ENCODE measurements around the gene COL27A1. TPM values are rescaled to one million over a fixed set of nuclear protein-coding genes. Genes with fewer than 3 reads are reported as not detected.

The COL27A1 gene
- total and polyA plus RNA-seq, 9 of the 15 experiments (the other 6 are each of a cell fraction or from before 2014, with no cell fraction given), result 0.07 TPM; not detected in 8

GRCh38 chr9:114238891-114239875, 83.8 kb downstream of the COL27A1 start (continued):
- no peak for TF ChIP-seq AFF4 (CRISPR knock-in tag; IDR thresholded peaks at IDR 0.05)
- TF ChIP-seq ETS2 (tag; IDR thresholded peaks at IDR 0.05; ENCODE audit: borderline replicate concordance, poor library complexity, severe bottlenecking), result no peak
- no peak for TF ChIP-seq XRCC5 (IDR thresholded peaks at IDR 0.05; ENCODE audit: low read depth, low read length)
- TF ChIP-seq RBM14 (IDR thresholded peaks at IDR 0.05; ENCODE audit: borderline replicate concordance, insufficient read depth, low read depth, low read length), result no peak
- TF ChIP-seq PHF21A (IDR thresholded peaks at IDR 0.05; ENCODE audit: borderline replicate concordance, low read depth), result no peak
- peak; percentile 63; the same call in 1 of the 2 replicates for TF ChIP-seq SMAD4 (CRISPR knock-in tag; conservative IDR thresholded peaks at IDR 0.05)
- no peak for TF ChIP-seq MCM5 (IDR thresholded peaks at IDR 0.05; ENCODE audit: low read depth)
- TF ChIP-seq EHMT2 (IDR thresholded peaks at IDR 0.05), result no peak
- no peak for TF ChIP-seq ZNF324 (CRISPR knock-in tag; IDR thresholded peaks at IDR 0.05)
- TF ChIP-seq ZBTB49 (CRISPR knock-in tag; IDR thresholded peaks at IDR 0.05; ENCODE audit: borderline replicate concordance), result no peak
- TF ChIP-seq MNT (conservative IDR thresholded peaks at IDR 0.05), result no peak
- no peak for TF ChIP-seq ZNF140 (CRISPR knock-in tag; IDR thresholded peaks at IDR 0.05)
- no peak for TF ChIP-seq ZNF668 (CRISPR knock-in tag; IDR thresholded peaks at IDR 0.05)
- TF ChIP-seq TEAD2 (tag; IDR thresholded peaks at IDR 0.05), result no peak
- TF ChIP-seq NFIC (IDR thresholded peaks at IDR 0.05), result peak; percentile 70
- no peak for TF ChIP-seq RBFOX2 (IDR thresholded peaks at IDR 0.05; ENCODE audit: low read depth, low read length)
- TF ChIP-seq MIER1 (IDR thresholded peaks at IDR 0.05; ENCODE audit: low read depth), result no peak

All from K562 (cell line).